ENCODE results near the gene C17orf107. TPM values are rescaled to one million over a fixed set of nuclear protein-coding genes. Genes with fewer than 3 reads are reported as not detected.

C17orf107 gene
- total and polyA plus RNA-seq, 2 experiments from 2014 or later = 8.8 to 9.1 TPM

GRCh38 chr17:4893272-4893671 lies 6.1 kb upstream of the C17orf107 start:
- no peak for TF ChIP-seq EZH2 (IDR thresholded peaks at IDR 0.05; ENCODE audit: borderline replicate concordance)
- no peak for TF ChIP-seq EZH2phosphoT487 (IDR thresholded peaks at IDR 0.05; ENCODE audit: low read depth, severe bottlenecking, unreplicated experiment)
- TF ChIP-seq, protein P1, sequence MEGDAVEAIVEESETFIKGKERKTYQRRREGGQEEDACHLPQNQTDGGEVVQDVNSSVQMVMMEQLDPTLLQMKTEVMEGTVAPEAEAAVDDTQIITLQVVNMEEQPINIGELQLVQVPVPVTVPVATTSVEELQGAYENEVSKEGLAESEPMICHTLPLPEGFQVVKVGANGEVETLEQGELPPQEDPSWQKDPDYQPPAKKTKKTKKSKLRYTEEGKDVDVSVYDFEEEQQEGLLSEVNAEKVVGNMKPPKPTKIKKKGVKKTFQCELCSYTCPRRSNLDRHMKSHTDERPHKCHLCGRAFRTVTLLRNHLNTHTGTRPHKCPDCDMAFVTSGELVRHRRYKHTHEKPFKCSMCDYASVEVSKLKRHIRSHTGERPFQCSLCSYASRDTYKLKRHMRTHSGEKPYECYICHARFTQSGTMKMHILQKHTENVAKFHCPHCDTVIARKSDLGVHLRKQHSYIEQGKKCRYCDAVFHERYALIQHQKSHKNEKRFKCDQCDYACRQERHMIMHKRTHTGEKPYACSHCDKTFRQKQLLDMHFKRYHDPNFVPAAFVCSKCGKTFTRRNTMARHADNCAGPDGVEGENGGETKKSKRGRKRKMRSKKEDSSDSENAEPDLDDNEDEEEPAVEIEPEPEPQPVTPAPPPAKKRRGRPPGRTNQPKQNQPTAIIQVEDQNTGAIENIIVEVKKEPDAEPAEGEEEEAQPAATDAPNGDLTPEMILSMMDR (IDR thresholded peaks at IDR 0.05; ENCODE audit: poor library complexity) = no peak
- Histone ChIP-seq H3K27me3 (no peaks in the 10 kb centered on the region), H3K79me2 (no peaks in the 10 kb centered on the region), H3K4me1 (ENCODE audit: insufficient read depth) (no peaks in the 10 kb centered on the region), H3K36me3 (replicated peaks; ENCODE audit: insufficient read depth, low read depth) (no peaks in the 10 kb centered on the region), H2AFZ (no peak overlapping the region), H3K4me3 (no peak overlapping the region), H3K4me2 (no peak overlapping the region), H4K20me1 (ENCODE audit: insufficient read depth, poor library complexity, severe bottlenecking) (no peaks in the 10 kb centered on the region), H3K27ac (no peak overlapping the region), H3K9me2 (replicated peaks; ENCODE audit: insufficient read depth) (no peaks in the 10 kb centered on the region), H3K9me3 (ENCODE audit: low read depth) (no peaks in the 10 kb centered on the region)
- DNase-seq (ENCODE audit: low spot score) = no peak
- WGBS (ENCODE audit: low lambda C conversion rate, missing lambda C conversion rate) = 91% methylated on average over 18 of the region's 18 CpGs

DNA sequence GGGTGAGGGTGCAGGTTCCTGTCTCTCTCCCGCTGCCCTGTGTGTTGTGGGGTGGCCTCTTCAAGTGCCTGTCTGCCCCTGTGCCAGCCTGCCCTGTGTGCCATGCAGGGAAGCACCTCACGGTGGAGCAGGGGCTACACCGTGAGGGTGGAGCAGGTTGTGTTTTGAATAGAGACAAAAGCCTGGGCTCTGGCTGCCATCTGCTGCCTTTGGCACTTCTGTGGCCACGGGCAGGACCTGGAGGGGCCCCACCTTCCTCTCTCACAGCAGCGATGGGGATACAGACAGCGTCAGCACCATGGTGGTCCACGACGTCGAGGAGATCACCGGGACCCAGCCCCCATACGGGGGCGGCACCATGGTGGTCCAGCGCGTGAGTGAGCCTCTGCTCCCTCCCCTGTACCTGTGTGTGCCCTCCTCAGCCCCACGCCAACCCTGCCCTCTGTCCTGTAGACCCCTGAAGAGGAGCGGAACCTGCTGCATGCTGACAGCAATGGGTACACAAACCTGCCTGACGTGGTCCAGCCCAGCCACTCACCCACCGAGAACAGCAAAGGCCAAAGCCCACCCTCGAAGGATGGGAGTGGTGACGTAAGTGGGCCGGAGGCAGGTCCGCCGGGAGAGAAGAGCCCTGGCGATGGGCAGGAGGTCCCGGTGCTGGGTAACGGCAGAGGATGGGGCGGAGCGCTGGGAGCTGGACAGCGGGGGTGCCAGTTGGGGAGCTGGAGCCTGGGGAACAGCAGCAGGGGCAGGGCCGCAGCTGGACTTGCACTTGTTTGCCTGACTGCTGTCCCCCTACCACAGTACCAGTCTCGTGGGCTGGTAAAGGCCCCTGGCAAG lies 5.4 kb upstream of the C17orf107 start:
- Histone ChIP-seq H2AFZ (no peak overlapping the region), H3K79me2 (no peaks in the 10 kb centered on the region), H3K4me2 (no peak overlapping the region), H3K27me3 (no peaks in the 10 kb centered on the region), H4K20me1 (ENCODE audit: insufficient read depth, poor library complexity, severe bottlenecking) (no peaks in the 10 kb centered on the region), H3K9me2 (replicated peaks; ENCODE audit: insufficient read depth) (no peaks in the 10 kb centered on the region), H3K36me3 (replicated peaks; ENCODE audit: insufficient read depth, low read depth) (no peaks in the 10 kb centered on the region), H3K9me3 (ENCODE audit: low read depth) (no peaks in the 10 kb centered on the region), H3K4me1 (ENCODE audit: insufficient read depth) (peaks cover 2% of the 10 kb centered on the region), H3K27ac (no peak overlapping the region), H3K4me3 (no peak overlapping the region)
- 96% methylated on average over 31 of the region's 31 CpGs for WGBS (ENCODE audit: low lambda C conversion rate, missing lambda C conversion rate)
- TF ChIP-seq EZH2phosphoT487 (IDR thresholded peaks at IDR 0.05; ENCODE audit: low read depth, severe bottlenecking, unreplicated experiment) (no peak), EZH2 (IDR thresholded peaks at IDR 0.05; ENCODE audit: borderline replicate concordance) (no peak)
- TF ChIP-seq, protein P1 (IDR thresholded peaks at IDR 0.05; ENCODE audit: poor library complexity) = no peak
- DNase-seq (ENCODE audit: low spot score) = no peak

DNA sequence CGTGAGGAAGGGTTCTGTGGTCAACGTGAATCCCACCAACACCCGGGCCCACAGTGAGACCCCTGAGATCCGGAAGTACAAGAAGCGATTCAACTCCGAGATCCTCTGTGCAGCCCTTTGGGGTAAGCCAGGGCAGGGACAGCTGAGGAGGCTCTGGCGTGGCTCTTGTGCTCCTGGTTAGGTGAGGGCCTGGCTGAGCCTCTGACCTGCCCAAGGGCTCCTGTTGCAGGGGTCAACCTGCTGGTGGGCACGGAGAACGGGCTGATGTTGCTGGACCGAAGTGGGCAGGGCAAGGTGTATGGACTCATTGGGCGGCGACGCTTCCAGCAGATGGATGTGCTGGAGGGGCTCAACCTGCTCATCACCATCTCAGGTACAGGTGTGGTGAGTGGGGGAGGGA lies 4.2 kb upstream of the C17orf107 start:
- no peaks in the 10 kb centered on the region for H3K79me2 ChIP-seq
- H3K9me3 ChIP-seq (ENCODE audit: low read depth) = no peaks in the 10 kb centered on the region
- H2AFZ ChIP-seq = no peak overlapping the region
- no peak for DNase-seq (ENCODE audit: low spot score)
- no peak overlapping the region for H3K27ac ChIP-seq
- no peaks in the 10 kb centered on the region for H4K20me1 ChIP-seq (ENCODE audit: insufficient read depth, poor library complexity, severe bottlenecking)
- no peak overlapping the region for H3K4me3 ChIP-seq
- no peaks in the 10 kb centered on the region for H3K36me3 ChIP-seq (replicated peaks; ENCODE audit: insufficient read depth, low read depth)
- TF ChIP-seq EZH2phosphoT487 (IDR thresholded peaks at IDR 0.05; ENCODE audit: low read depth, severe bottlenecking, unreplicated experiment) (no peak), EZH2 (IDR thresholded peaks at IDR 0.05; ENCODE audit: borderline replicate concordance) (no peak)
- TF ChIP-seq, protein P1 (IDR thresholded peaks at IDR 0.05; ENCODE audit: poor library complexity) = no peak
- H3K4me1 ChIP-seq (ENCODE audit: insufficient read depth) = peaks cover 4% of the 10 kb centered on the region
- H3K9me2 ChIP-seq (replicated peaks; ENCODE audit: insufficient read depth) = no peaks in the 10 kb centered on the region
- no peaks in the 10 kb centered on the region for H3K27me3 ChIP-seq
- WGBS (ENCODE audit: low lambda C conversion rate, missing lambda C conversion rate) = 97% methylated on average over 13 of the region's 13 CpGs
- no peak overlapping the region for H3K4me2 ChIP-seq

Measured in hepatocyte (in vitro differentiated cells).